RWPE2 (cell line): ENCODE measurements around the gene FNIP2.

Experiments used
- ATAC-seq: fragments of 200-7000 bp; cut with Tn5 transposase; 3 replicates; pipeline ENCODE4 v1.9.1; 2021; ENCODE audit warnings: low read depth
- DNase-seq: peaks from one replicate; pipeline ENCODE4 v3.0.0-alpha.2; 2020; ENCODE audit warnings: low spot score
- H3K27ac ChIP-seq: fragments of 450-650 bp; 2 replicates; pipeline ENCODE4 v1.5.1; 2017; ENCODE audit warnings: mild to moderate bottlenecking; ENCODE audit not compliant: poor library complexity, severe bottlenecking
- H3K27me3 ChIP-seq: fragments of 250-450 bp; sonication (Bioruptor Pico); 2 replicates; pipeline ENCODE4 v1.5.1; 2021; ENCODE audit warnings: mild to moderate bottlenecking, moderate library complexity; ENCODE audit not compliant: insufficient read depth, poor library complexity, severe bottlenecking
- H3K36me3 ChIP-seq: fragments of 250-450 bp; sonication (Bioruptor Pico); 2 replicates; pipeline ENCODE4 v1.5.1; 2020; ENCODE audit warnings: low read depth, mild to moderate bottlenecking, moderate library complexity
- H3K4me1 ChIP-seq: fragments of 250-450 bp; sonication (Bioruptor Pico); 2 replicates; pipeline ENCODE4 v1.5.1; 2021; ENCODE audit warnings: mild to moderate bottlenecking, moderate library complexity; ENCODE audit not compliant: insufficient read depth, poor library complexity, severe bottlenecking
- H3K4me3 ChIP-seq: fragments of 250-450 bp; sonication (Bioruptor Pico); 2 replicates; pipeline ENCODE4 v1.5.1; 2021; ENCODE audit warnings: mild to moderate bottlenecking, moderate library complexity; ENCODE audit not compliant: severe bottlenecking
- H3K9me3 ChIP-seq: fragments of 250-450 bp; sonication (Bioruptor Pico); 2 replicates; pipeline ENCODE4 v1.5.1; 2021; ENCODE audit warnings: mild to moderate bottlenecking, moderate library complexity; ENCODE audit not compliant: severe bottlenecking
- CTCF ChIP-seq: fragments of 450-650 bp; IDR thresholded peaks from one replicate; pipeline ENCODE4 v1.5.1; 2017; ENCODE audit warnings: mild to moderate bottlenecking, moderate library complexity; ENCODE audit not compliant: poor library complexity, severe bottlenecking

FNIP2 gene

DNA sequence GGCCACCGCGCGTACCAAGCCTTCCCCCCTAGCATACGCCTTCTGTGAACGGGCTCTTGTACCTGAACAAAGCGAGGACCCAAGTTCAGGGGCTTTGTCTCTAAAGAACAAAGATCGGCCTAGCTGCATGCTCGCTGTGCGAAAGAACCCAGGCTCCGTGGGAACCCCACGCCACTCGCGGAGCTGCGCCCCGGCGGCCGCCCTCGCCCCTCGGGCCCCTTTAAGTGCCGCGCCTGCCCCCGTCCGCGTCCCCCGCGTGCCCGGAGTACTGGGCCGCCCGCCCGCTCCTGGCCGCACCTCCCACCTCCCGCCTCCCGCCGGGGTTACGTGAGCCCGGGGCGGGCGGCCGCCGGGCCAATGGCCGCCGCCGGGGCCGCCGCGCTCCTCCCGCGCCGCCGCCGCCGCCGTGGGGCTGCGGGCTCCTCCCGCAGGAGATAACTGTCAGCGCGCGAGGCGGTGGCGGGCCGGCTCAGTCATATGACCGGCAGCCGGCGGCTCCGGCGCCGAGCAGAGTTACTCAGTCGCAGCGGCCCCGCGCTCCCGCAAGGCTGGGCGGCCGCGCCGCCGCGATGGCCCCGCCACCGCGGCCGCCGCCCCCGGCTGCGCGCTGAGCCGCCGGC lies at the start of gene FNIP2:
FNIP2 (plus strand) TSS at position 472 of the 620 bp plus-strand sequence. CDS start 187 bp downstream, outside the sequence.
- H3K9me3 ChIP-seq = no peaks in the 10 kb centered on the region
- peak within 1 kb of the TSS; percentile 97 for H3K4me3 ChIP-seq
- DNase-seq = peak; percentile 63
- H3K36me3 ChIP-seq = no peaks in the 10 kb centered on the region
- peak within 1 kb of the TSS; percentile 47 for H3K27ac ChIP-seq
- peak; percentile 10 for TF ChIP-seq CTCF
- H3K27me3 ChIP-seq = no peaks in the 10 kb centered on the region
- peaks cover 14% of the 10 kb centered on the region for H3K4me1 ChIP-seq
- ATAC-seq = peak; percentile 86

DNA sequence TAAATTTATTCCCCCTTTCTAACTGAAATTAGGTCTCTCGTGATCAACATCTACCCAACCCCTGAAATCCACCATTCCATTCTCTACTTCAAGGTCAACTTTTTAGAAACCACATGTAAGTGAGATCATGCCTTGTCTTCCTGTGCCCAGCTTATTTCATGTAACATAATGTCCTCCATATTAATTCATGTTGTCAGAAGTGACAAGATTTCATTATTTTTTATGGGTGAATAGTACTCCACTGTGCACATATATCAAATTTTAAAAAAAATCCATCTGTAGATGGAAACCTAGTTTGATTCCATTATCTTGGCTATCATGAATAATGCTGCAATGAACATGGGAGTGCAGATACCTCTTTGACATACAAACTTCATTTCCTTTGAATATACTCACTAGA lies 47.1 kb upstream of the FNIP2 start:
- H3K27me3 ChIP-seq = no peaks in the 10 kb centered on the region
- H3K36me3 ChIP-seq = peaks cover 52% of the 10 kb centered on the region
- no peaks in the 10 kb centered on the region for H3K9me3 ChIP-seq
- H3K4me3 ChIP-seq = peak overlapping the region; percentile 87
- peaks cover 4% of the 10 kb centered on the region for H3K4me1 ChIP-seq
- ATAC-seq (no peak), DNase-seq (no peak)
- TF ChIP-seq CTCF = no peak
- no peak overlapping the region for H3K27ac ChIP-seq

GRCh38 chr4:158722291-158722916 lies 46.4 kb upstream of the FNIP2 start:
- H3K4me3 ChIP-seq = peak overlapping the region; percentile 87
- TF ChIP-seq CTCF = no peak
- H3K9me3 ChIP-seq = no peaks in the 10 kb centered on the region
- no peak for DNase-seq
- H3K27ac ChIP-seq = peak overlapping the region; percentile 64
- ATAC-seq = peak; percentile 61
- no peaks in the 10 kb centered on the region for H3K27me3 ChIP-seq
- H3K4me1 ChIP-seq = peaks cover 4% of the 10 kb centered on the region
- peaks cover 45% of the 10 kb centered on the region for H3K36me3 ChIP-seq

DNA sequence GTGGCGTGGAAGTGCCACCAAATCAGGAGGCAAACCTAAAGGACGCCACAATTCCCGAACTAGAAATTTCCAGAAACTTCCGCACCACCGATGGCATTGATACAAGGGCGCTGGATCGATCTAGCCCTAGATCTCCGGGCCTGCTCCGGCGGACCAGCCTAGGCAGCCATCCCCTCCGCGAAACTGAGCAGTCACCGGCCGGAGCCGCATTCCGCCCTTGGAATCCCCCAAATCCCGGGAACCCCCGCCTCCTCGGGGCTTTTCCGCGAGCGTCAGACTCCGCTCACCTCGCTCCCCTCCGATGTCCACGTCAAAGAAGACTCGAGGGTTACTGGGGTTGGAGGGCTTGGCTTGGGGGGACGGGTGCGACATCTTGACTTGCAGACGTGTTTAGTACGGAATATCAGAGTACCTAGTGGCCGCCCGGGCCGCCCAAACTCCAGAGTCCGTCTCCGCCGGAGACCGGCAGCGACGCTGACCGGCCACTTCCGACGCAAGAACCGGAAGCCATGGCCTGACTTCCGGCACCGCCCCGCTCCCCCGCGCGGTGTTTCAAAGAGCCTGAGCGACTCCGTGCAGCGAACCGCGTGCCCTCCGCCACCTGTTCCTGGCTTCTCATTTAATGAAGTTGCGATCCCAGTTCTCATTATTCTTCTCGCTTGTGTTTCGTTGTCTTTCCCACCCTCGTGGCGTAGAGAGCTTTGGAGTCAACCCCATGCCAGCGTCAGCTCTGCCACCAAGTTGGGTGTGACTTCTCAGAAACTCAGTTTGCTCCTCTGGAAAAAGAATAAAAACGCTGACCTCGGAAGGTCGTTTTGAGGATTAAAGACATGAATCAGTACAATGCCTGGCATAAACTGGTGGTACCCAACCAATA lies 45.7 kb upstream of the FNIP2 start, which contains the start of gene PPID:
PPID (minus strand) TSS at position 480 of the 877 bp plus-strand sequence; CDS start at position 372, 108 bp downstream.
- TF ChIP-seq CTCF = no peak
- H3K4me3 ChIP-seq = peak within 1 kb of the TSS; percentile 87
- peak; percentile 76 for DNase-seq
- no peaks in the 10 kb centered on the region for H3K27me3 ChIP-seq
- peak within 1 kb of the TSS; percentile 64 for H3K27ac ChIP-seq
- peaks cover 4% of the 10 kb centered on the region for H3K4me1 ChIP-seq
- peaks cover 38% of the 10 kb centered on the region for H3K36me3 ChIP-seq
- ATAC-seq = peak; percentile 92
- H3K9me3 ChIP-seq = no peaks in the 10 kb centered on the region
